GM18508 (cell line): ENCODE data around the gene PLOD2.
"Not testable (repeated sequence)": the region's sequence is repeated elsewhere in the genome, so short reads cannot be mapped to it uniquely, and the experiment has no call there.

Experiments
- ATAC-seq: cut with Tn5 transposase; IDR thresholded peaks from one replicate; pipeline ENCODE4 v1.9.1; 2021; ENCODE audit warnings: moderate number of reproducible peaks; ENCODE audit not compliant: insufficient read depth, unreplicated experiment

Gene PLOD2

GRCh38 chr3:146145642-146146041 is 15.3 kb downstream of the PLOD2 start:
- ATAC-seq: no peak

- no peak for ATAC-seq
These were observed 18.2 kb downstream of the PLOD2 start for GRCh38 chr3:146142757-146143156.

GRCh38 chr3:146139586-146140110 is 21.3 kb downstream of the PLOD2 start:
- no peak for ATAC-seq

- ATAC-seq: no peak
These were observed 22.1 kb downstream of the PLOD2 start for GRCh38 chr3:146138902-146139301.

- ATAC-seq: no peak
These were observed 24.3 kb downstream of the PLOD2 start for GRCh38 chr3:146136647-146137046.

GRCh38 chr3:146134348-146135117 is 26.5 kb downstream of the PLOD2 start:
- no peak for ATAC-seq

GRCh38 chr3:146133441-146133840 is 27.5 kb downstream of the PLOD2 start:
- ATAC-seq: no peak

GRCh38 chr3:146131616-146132410 is 29.2 kb downstream of the PLOD2 start:
- ATAC-seq: no peak

GRCh38 chr3:146130881-146131371 is 30.1 kb downstream of the PLOD2 start:
- ATAC-seq: no peak

- ATAC-seq: no peak
These were observed 31.2 kb downstream of the PLOD2 start for GRCh38 chr3:146129750-146130149.

GRCh38 chr3:146128939-146129338 is 32.0 kb downstream of the PLOD2 start:
- no peak for ATAC-seq

GRCh38 chr3:146128179-146128578 is 32.8 kb downstream of the PLOD2 start:
- ATAC-seq: no peak

GRCh38 chr3:146125951-146126350 is 35.0 kb downstream of the PLOD2 start:
- no peak for ATAC-seq

GRCh38 chr3:146124126-146124801 is 36.7 kb downstream of the PLOD2 start:
- no peak for ATAC-seq

GRCh38 chr3:146117406-146118285 is 43.3 kb downstream of the PLOD2 start:
- ATAC-seq: no peak

- no peak for ATAC-seq
These were observed 45.4 kb downstream of the PLOD2 start for GRCh38 chr3:146115619-146116018.

- ATAC-seq: not testable (repeated sequence)
These were observed 47.2 kb downstream of the PLOD2 start for GRCh38 chr3:146113804-146114203.

GRCh38 chr3:146111337-146111736 is 49.6 kb downstream of the PLOD2 start:
- no peak for ATAC-seq

GRCh38 chr3:146110161-146110560 is 50.8 kb downstream of the PLOD2 start:
- no peak for ATAC-seq

- no peak for ATAC-seq
These were observed 54.0 kb downstream of the PLOD2 start for GRCh38 chr3:146106986-146107385.
